Lower leg skin (tissue), 4 donors: Measurements from ENCODE around the gene CSH2. TPM values are rescaled to one million over a fixed set of nuclear protein-coding genes. Genes with fewer than 3 reads are reported as not detected.
A peak's percentile ranks its signal among the peaks of the same experiment; 100 is the strongest.
"Not testable (repeated sequence)": the region's sequence is repeated elsewhere in the genome, so short reads cannot be mapped to it uniquely, and the experiment has no call there.

Source experiments
- DNase-seq, 2 donors: peaks; one replicate each; pipeline ENCODE4 v3.0.0-alpha.2; 2019; ENCODE audit warnings: low spot score in 2 of 2
- H3K4me3 ChIP-seq: fragments of 200-600 bp; sonication (generic); 2 replicates; pipeline ENCODE4 v1.5.1; 2017; ENCODE audit warnings: mild to moderate bottlenecking, low read depth; ENCODE audit not compliant: poor library complexity, severe bottlenecking
- POLR2A ChIP-seq, 2 donors: fragments of 450-650 bp; IDR thresholded peaks; one replicate each; pipeline ENCODE4 v1.6.1; 2016 to 2017; ENCODE audit warnings: antibody characterized with exemption in 2 of 2, mild to moderate bottlenecking in 1 of 2, moderate library complexity in 1 of 2
- WGBS, 2 donors: methylation state at CpG; one replicate each; pipeline ENCODE4 v1.1.5; 2018; 5-methylcytosine and 5-hydroxymethylcytosine counted together
- intact Hi-C: fragments of 100-400 bp; cut with DNase I; formaldehyde crosslinking; loops from one replicate; pipeline ENCODE4 v1.15.0; 2023; ENCODE audit warnings: low total_unique reads
- total RNA-seq, 4 donors: library from RNA; depleted of rRNA; stranded (reverse); fragments of >200 nt; gene quantifications; one replicate each; pipeline ENCODE4 v1.1.0, GENCODE V29; 2016
- TF ChIP-seq, protein P1 (sequence below), 3 donors: fragments of 450-650 bp; IDR thresholded peaks; one replicate each; pipeline ENCODE4 v1.5.1; 2016; ENCODE audit warnings: antibody characterized with exemption in 3 of 3, mild to moderate bottlenecking in 3 of 3, moderate library complexity in 2 of 3

The CSH2 gene
- total RNA-seq, 4 donors from 2014 or later, result not detected

- WGBS, 2 donors, result 36 to 40% methylated on average over 13 to 15 of the region's 15 CpGs
- peak in 1 of 2 donors; percentile 18 for DNase-seq
- no peak within 1 kb of the TSS for H3K4me3 ChIP-seq
- TF ChIP-seq, protein P1, sequence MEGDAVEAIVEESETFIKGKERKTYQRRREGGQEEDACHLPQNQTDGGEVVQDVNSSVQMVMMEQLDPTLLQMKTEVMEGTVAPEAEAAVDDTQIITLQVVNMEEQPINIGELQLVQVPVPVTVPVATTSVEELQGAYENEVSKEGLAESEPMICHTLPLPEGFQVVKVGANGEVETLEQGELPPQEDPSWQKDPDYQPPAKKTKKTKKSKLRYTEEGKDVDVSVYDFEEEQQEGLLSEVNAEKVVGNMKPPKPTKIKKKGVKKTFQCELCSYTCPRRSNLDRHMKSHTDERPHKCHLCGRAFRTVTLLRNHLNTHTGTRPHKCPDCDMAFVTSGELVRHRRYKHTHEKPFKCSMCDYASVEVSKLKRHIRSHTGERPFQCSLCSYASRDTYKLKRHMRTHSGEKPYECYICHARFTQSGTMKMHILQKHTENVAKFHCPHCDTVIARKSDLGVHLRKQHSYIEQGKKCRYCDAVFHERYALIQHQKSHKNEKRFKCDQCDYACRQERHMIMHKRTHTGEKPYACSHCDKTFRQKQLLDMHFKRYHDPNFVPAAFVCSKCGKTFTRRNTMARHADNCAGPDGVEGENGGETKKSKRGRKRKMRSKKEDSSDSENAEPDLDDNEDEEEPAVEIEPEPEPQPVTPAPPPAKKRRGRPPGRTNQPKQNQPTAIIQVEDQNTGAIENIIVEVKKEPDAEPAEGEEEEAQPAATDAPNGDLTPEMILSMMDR (IDR thresholded peaks at IDR 0.05), result no peak
- TF ChIP-seq POLR2A (IDR thresholded peaks at IDR 0.05), result no peak
- intact Hi-C loops, result no loop called here
Observed at GRCh38 chr17:63881935-63882601, 8.6 kb upstream of the CSH2 start, which contains the start of gene GH2. TSS of gene GH2 (minus strand) at chr17:63881944. CDS start at chr17:63881801, 143 bp downstream.

DNA sequence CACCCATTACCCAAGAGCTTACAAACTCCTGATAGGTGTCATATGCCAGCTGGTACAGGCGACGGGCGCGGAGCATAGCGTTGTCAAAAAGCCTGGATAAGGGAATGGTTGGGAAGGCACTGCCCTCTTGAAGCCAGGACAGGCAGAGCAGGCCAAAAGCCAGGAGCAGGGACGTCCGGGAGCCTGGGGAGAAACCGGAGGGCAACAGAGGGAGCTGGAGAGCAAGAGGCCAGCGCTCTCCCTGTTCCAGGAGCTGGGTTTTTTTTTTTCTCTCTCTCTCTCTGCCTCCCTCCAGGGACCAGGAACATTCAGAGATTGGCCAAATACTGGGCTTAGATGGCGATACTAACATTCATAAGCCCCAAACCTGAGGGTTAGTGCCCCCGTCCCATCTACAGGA lies 7.9 kb upstream of the CSH2 start:
- DNase-seq, H3K4me3 ChIP-seq, intact Hi-C loops: not testable (repeated sequence)
- WGBS, 2 donors, result 48 to 78% methylated on average over 10 to 11 of the region's 11 CpGs

DNA sequence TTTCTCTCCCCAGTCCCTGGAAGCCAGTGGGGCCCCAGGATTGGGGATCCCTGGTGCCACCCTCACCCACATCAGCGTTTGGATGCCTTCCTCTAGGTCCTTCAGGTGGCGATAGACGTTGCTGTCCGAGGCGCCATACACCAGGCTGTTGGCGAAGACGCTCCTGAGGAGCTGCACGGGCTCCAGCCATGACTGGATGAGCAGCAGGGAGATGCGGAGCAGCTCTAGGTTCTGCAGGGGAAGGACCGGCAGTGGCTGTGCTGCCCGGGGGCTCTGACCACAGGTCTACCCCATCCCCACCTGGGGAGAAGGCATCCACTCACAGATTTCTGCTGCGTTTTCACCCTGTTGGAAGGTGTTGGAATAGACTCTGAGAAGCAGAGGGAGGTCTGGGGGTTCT lies 7.2 kb upstream of the CSH2 start:
- TF ChIP-seq, protein P1 (IDR thresholded peaks at IDR 0.05), result no peak
- TF ChIP-seq POLR2A (IDR thresholded peaks at IDR 0.05), result no peak
- intact Hi-C loops, result no loop called here
- 80 to 85% methylated on average over 6 to 12 of the region's 12 CpGs for WGBS, 2 donors
- no peak for DNase-seq
- H3K4me3 ChIP-seq, result no peak overlapping the region

DNA sequence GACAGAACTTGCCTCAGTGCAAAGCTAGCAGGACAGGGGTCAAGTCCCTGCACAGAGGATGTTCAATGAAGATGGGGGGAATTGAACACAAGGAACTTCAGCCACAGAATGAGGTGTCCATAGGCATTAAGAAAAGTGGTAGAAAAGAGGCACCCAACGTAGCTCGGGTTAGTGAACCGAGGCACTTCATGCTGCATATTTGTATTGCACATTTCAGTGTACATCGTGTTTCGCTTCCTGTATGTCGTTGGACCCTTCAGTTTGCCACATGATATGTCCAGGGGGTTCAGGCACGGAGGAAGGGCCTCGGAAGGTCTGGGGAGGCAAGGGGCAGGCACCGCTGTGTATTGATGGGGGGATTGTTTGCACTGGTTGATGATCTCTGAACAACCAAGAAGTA lies 4.9 kb upstream of the CSH2 start:
- WGBS, 2 donors, result 89 to 90% methylated on average over 9 of the region's 9 CpGs
- intact Hi-C loops, H3K4me3 ChIP-seq, DNase-seq: not testable (repeated sequence)

DNA sequence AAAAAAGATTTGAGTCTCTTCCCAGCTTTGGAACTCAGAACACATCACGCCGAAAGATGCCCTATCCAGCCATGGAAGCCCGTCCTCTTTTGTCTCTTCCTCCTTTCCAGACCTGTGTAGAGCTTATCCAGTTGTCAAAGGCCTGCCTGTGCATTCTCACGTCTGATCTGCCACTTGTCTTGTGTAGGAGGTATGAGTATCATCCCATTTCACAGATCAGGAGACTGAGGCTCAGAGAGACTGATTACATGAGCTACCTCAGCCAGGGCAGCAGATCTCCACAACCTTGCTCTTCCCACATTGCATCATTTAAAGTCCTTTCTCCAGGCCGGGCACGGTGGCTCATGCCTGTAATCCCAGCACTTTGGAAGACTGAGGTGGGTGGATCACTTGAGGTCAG lies 1.2 kb upstream of the CSH2 start:
- WGBS, 2 donors, result 84 to 90% methylated on average over 6 of the region's 6 CpGs
- H3K4me3 ChIP-seq, DNase-seq, intact Hi-C loops: not testable (repeated sequence)

GRCh38 chr17:63874061-63874626 lies 667 bp upstream of the CSH2 start:
- DNase-seq, H3K4me3 ChIP-seq, intact Hi-C loops: not testable (repeated sequence)
- 79% methylated on average over 6 to 8 of the region's 8 CpGs for WGBS, 2 donors

DNA sequence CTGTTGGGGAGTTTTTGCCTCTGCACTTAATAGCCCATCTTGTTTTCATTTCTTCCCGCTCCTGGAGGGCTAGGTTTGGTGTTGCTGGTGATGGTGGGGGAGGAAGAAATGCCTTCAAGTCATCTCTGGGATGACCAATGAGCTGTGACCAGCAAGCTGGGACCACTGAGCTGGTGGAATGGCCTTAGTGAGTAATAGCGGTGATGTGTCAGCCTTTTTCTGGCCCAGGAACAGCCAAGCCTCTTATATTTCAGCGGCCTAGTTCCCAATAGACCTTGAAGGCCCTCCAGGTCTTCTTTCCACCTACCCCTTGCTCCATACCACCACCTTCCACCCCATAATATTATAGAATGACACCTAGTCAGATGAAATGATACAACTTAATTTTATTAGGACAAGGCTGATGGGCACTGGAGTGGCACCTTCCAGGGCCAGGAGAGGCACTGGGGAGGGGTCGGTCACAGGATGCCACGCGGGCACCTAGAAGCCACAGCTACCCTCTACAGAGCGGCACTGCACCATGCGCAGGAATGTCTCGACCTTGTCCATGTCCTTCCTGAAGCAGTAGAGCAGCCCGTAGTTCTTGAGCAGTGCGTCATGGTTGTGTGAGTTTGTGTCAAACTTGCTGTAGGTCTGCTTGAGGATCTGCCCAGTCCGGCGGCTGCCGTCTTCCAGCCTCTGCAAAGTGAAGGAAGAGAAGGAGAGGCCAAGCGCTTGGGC lies 1.7 kb downstream of the CSH2 start:
- WGBS, 2 donors, result 93 to 95% methylated on average over 15 of the region's 15 CpGs
- intact Hi-C loops, DNase-seq: not testable (repeated sequence)

GRCh38 chr17:63870292-63870665 lies 3.2 kb downstream of the CSH2 start:
- intact Hi-C loops, H3K4me3 ChIP-seq, DNase-seq: not testable (repeated sequence)
- 79 to 85% methylated on average over 4 of the region's 4 CpGs for WGBS, 2 donors

More for the DNA sequence above, 1.7 kb downstream of the CSH2 start:
- H3K4me3 ChIP-seq, result not testable (repeated sequence)

DNA sequence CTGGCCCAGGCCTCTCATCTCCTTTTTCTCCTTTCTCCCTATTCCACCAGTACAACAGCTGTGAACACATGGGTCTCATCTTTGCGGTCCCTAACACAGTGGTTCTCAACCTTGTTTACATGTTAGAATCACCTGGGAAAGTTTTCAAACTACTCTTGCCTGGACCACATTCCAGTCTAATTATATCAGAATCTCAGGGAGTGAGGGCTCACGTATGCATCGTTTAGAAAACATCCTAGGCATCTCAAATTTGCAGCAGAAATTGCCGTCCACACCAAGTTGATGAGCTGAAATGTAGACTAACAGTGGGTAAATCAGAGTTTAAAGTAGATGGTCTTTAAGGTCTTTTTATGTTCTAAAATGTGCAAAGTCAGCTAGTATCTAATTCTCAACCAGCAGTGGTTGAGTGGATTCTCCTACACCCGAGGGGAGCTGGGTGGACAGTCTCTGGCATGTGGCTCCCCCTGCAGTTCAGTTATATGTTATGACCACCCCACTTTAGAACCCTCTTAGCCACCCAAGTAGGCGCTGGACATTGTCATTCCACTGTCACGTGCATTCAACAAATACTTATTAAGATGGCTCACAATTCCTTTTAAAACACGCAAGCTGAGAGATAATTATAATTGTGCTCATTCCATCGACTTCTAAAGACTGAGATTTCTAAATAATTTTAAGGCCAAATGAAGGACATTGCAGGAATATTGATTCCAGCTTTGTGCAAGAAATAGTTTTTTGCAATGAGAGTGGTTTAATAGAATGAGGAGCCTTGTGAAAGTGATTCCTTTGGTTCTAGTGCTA lies 3.8 kb downstream of the CSH2 start:
- H3K4me3 ChIP-seq, intact Hi-C loops, DNase-seq: not testable (repeated sequence)
- 47 to 54% methylated on average over 9 of the region's 9 CpGs for WGBS, 2 donors

DNA sequence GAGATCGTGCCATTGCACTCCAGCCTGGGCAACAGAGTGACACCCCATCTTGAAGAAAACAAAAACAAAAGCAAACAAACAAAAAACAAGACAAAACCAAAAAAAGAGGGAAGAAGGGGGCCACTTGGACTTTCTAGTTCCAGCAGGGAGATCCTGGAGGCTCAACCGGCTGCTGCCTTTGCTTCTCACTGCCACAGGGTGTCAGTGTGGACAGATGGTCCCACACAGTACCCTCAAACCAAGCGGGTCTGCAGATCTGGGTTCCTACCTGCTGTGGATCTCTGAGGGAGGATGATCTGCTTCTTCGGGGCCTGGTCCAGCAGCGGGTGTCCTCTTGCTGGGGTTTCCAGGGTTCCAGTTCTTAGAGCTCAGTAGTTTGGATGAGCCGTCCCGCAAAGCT lies 6.9 kb downstream of the CSH2 start:
- 85 to 90% methylated on average over 7 of the region's 7 CpGs for WGBS, 2 donors
- intact Hi-C loops, DNase-seq, H3K4me3 ChIP-seq: not testable (repeated sequence)
